Measurements from ENCODE around the gene ERC1.

ERC1 gene

DNA sequence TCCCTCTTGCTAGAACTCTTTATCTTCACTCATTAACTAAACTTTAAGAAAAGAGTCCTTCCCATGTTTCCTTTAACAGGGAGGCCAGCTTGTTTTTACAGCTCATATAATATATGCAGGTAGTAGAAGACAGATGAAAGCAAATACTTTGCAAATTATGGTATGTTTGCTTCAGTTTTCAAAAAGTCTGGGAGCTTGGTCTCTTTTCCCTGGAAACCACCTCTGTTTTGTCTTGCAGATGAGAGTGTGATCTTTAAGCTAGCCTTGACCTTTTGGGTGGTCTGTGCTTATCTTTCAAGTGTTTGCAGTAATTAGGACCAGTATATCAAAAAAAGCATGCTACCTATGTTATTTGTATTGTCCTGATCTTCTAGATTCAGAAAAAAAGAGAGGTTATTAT is 62.7 kb downstream of the ERC1 start:
- H3K4me3 ChIP-seq (ENCODE audit: low read length): no peak overlapping the region
- DNase-seq (ENCODE audit: low read depth): no peak
- TF ChIP-seq, protein P1, sequence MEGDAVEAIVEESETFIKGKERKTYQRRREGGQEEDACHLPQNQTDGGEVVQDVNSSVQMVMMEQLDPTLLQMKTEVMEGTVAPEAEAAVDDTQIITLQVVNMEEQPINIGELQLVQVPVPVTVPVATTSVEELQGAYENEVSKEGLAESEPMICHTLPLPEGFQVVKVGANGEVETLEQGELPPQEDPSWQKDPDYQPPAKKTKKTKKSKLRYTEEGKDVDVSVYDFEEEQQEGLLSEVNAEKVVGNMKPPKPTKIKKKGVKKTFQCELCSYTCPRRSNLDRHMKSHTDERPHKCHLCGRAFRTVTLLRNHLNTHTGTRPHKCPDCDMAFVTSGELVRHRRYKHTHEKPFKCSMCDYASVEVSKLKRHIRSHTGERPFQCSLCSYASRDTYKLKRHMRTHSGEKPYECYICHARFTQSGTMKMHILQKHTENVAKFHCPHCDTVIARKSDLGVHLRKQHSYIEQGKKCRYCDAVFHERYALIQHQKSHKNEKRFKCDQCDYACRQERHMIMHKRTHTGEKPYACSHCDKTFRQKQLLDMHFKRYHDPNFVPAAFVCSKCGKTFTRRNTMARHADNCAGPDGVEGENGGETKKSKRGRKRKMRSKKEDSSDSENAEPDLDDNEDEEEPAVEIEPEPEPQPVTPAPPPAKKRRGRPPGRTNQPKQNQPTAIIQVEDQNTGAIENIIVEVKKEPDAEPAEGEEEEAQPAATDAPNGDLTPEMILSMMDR (IDR thresholded peaks at IDR 0.05; ENCODE audit: insufficient read depth, low read depth, low read length, missing control alignments): no peak

DNA sequence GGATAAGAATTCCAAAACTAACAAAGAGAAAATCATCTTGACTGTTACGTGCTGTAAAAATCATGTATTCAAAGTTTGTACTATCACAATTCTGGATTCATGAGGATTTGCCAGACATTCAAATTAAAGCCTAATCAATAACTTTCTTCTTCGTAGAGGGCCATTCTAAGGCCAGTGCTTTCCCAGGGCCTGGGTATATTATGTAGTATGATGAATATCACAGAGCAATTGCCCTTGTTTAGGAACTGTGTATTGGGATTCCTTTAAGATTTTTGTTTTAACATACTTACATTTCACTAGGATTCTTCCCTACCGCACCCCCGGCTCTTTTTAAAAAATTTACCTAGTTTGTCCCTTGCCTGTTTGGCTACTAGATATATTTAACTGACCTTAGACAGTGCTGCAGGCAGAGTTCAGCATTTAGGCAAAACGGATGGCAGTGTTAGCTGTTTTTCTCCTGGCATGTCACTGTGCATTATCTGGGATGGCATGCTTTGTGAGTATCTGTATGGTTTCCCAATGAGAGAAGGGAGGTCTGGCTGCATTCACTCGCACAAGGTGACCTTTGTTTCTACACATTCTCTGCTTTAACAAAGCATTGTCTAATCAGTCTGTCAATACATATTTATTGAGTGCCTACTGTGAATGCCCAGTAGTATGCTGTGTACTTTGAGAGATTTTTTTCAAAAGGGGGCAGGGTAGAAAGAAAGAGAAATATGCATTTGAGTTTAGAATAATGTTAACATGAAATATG is 63.3 kb downstream of the ERC1 start:
- DNase-seq (ENCODE audit: low read depth): no peak
- no peak overlapping the region for H3K4me3 ChIP-seq (ENCODE audit: low read length)
- TF ChIP-seq, protein P1 (IDR thresholded peaks at IDR 0.05; ENCODE audit: insufficient read depth, low read depth, low read length, missing control alignments): no peak

DNA sequence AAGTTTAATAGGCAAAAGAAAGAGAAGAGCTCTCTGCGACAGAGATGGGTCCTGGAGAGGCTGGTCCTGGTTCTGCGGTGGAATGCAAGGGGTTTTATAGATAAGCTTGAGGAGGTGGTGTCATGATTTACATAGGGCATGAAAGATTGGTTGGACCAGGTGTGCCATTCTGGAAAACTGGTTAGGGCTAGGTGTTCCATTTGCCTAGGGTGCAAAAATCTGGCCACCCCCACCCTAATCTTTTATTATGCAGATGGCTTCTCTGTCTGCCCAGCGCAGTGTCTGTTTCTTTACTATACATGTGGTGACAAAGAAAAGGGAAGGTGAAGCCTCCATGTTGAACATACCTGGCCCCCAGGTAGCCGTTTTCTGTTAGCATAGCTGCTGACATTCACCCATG is 65.4 kb downstream of the ERC1 start:
- no peak for DNase-seq (ENCODE audit: low read depth)
- no peak overlapping the region for H3K4me3 ChIP-seq (ENCODE audit: low read length)
- TF ChIP-seq, protein P1 (IDR thresholded peaks at IDR 0.05; ENCODE audit: insufficient read depth, low read depth, low read length, missing control alignments): no peak

DNA sequence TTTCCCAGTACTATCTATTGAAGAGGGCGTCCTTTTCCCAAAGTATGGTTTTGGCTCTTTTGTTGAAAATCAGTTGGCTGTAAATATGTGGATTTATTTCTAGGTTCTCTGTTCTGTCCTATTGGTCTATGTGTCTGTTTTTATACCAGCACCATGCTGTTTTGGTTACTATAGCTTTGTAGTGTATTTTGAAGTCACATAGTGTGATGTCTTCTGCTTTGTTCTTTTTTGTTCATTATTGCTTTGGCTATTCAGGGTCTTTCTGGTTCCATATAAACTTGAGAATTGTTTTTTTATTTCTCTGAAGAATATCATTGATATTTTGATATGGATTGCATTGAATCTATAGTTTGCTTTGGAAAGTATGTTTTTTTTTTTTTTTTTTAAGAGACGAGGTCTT is 67.4 kb downstream of the ERC1 start:
- H3K4me3 ChIP-seq (ENCODE audit: low read length): no peak overlapping the region
- no peak for DNase-seq (ENCODE audit: low read depth)
- TF ChIP-seq, protein P1 (IDR thresholded peaks at IDR 0.05; ENCODE audit: insufficient read depth, low read depth, low read length, missing control alignments): no peak

DNA sequence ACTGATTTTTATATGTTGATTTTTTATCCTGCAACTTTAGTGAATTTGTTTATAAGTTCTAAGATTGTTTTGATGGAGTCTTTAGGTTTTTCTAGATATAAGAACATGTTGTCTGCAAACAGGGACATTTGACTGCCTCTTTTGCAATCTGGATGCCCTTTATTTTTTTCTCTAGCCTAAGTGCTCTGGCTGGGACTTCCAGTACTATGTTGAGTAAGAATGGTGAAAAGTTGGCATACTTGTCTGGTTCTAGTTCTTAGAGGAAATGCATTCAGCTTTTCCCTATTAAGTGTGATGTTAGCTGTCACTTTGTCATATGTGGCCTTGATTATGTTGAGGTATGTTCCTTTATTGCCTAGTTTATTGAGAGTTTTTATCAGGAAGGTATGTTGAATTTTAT is 68.1 kb downstream of the ERC1 start:
- TF ChIP-seq, protein P1 (IDR thresholded peaks at IDR 0.05; ENCODE audit: insufficient read depth, low read depth, low read length, missing control alignments): no peak
- no peak for DNase-seq (ENCODE audit: low read depth)

DNA sequence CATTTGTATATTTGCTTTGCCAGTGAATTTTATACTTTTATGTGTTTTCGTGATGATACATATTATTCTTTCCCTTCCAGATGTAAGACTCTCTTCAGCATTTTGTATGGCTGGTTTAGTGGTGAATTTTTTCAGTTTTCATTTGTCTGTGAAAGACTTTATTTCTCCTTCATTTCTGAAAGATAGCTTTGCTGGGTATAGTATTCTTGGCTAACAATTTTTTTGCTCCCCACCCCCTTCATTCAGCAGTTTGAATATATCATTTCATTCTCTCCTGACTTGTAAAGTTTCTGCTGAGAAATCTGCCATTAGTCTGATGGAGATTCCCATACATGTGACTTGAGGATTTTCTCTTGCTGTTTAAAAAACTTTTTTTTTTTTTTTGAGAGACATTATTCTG is 72.8 kb downstream of the ERC1 start:
- DNase-seq (ENCODE audit: low read depth): no peak
- H3K4me3 ChIP-seq (ENCODE audit: low read length): no peak overlapping the region
- TF ChIP-seq, protein P1 (IDR thresholded peaks at IDR 0.05; ENCODE audit: insufficient read depth, low read depth, low read length, missing control alignments): no peak

More for the DNA sequence above, 68.1 kb downstream of the ERC1 start:
- no peak overlapping the region for H3K4me3 ChIP-seq (ENCODE audit: low read length)

DNA sequence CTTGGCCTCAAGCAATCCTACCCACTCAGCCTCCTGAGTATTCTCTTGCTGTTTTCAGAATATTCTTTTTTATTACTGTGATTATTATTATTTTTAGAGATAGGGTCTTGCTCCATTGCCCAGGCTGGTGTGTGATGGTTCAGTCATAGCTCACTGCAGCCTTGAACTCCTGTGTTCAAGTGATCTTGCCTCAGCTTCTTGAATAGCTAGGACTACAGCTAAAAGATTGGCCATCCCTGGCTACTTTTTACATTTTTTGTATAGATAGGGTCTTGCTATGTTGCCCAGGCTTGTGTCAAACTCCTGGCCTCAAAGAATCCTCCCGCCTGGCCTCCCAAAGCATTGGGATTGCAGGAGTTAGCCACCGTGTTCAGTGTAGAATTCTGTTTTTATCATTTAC is 73.3 kb downstream of the ERC1 start:
- TF ChIP-seq, protein P1 (IDR thresholded peaks at IDR 0.05; ENCODE audit: insufficient read depth, low read depth, low read length, missing control alignments): no peak
- H3K4me3 ChIP-seq (ENCODE audit: low read length): no peak overlapping the region
- DNase-seq (ENCODE audit: low read depth): no peak
